Heart right ventricle (tissue), 16 donors: ENCODE measurements around the gene ERAS. TPM values are rescaled to one million over a fixed set of nuclear protein-coding genes. Genes with fewer than 3 reads are reported as not detected.
A peak's percentile ranks its signal among the peaks of the same experiment; 100 is the strongest.

Source experiments
- ATAC-seq, 8 donors: fragments of 200-7000 bp; cut with Tn5 transposase; one replicate each; pipeline ENCODE4 v1.9.1; 2020; ENCODE audit warnings: mild to moderate bottlenecking in 8 of 8, moderate library complexity in 8 of 8, moderate number of reproducible peaks in 1 of 8
- DNase-seq, 2 donors: peaks; one replicate each; pipeline ENCODE4 v3.0.0-alpha.2; 2020
- H3K27ac ChIP-seq, 10 donors: fragments of 200-600 bp; sonication (generic) in 2 of 10; one replicate each; pipeline versions ENCODE4 v1.5.0 to v1.8.0; 2020 to 2022; ENCODE audit warnings: mild to moderate bottlenecking in 3 of 10
- H3K27me3 ChIP-seq, 7 donors: fragments of 200-600 bp; one replicate each; pipeline ENCODE4 v1.8.0; 2021 to 2022; ENCODE audit warnings: mild to moderate bottlenecking in 2 of 7
- H3K36me3 ChIP-seq, 9 donors: fragments of 200-600 bp; sonication (generic) in 1 of 9; one replicate each; pipeline versions ENCODE4 v1.5.0 to v1.8.0; 2020 to 2022; ENCODE audit warnings: mild to moderate bottlenecking in 2 of 9
- H3K4me1 ChIP-seq, 9 donors: fragments of 200-600 bp; sonication (generic) in 1 of 9; one replicate each; pipeline versions ENCODE4 v1.5.0 to v1.8.0; 2020 to 2022; ENCODE audit warnings: mild to moderate bottlenecking in 4 of 9
- H3K4me3 ChIP-seq, 10 donors: fragments of 200-600 bp; sonication (generic) in 2 of 10; one replicate each; pipeline versions ENCODE4 v1.5.0 to v1.8.0; 2020 to 2022; ENCODE audit warnings: mild to moderate bottlenecking in 7 of 10, moderate library complexity in 2 of 10
- H3K9me3 ChIP-seq, 11 donors: fragments of 200-600 bp in 10 of 11; sonication (generic) in 2 of 11; one replicate each; pipeline versions ENCODE4 v1.5.0 to v1.8.0; 2013 to 2022; ENCODE audit warnings: mild to moderate bottlenecking in 2 of 11, control low read depth in 1 of 11, moderate library complexity in 1 of 11
- WGBS, 2 donors: extraction: QIAGEN DNeasy Blood & Tissue Kit; methylation state at CpG; one replicate each; pipeline ENCODE4 v1.1.7; 2013; ENCODE audit warnings: inconsistent platforms in 1 of 2; 5-methylcytosine and 5-hydroxymethylcytosine counted together
- intact Hi-C, 10 donors: fragments of 100-400 bp; cut with DNase I; formaldehyde crosslinking; loops; one replicate each; pipeline versions ENCODE4 v1.11.1 to v1.14.2; 2022
- polyA plus RNA-seq, 2 donors: library from polyadenylated mRNA; stranded (reverse); fragments of 200-250 nt; gene quantifications; one replicate each; pipeline ENCODE4 v1.2.3, GENCODE V29; 2013
- total RNA-seq, 10 donors: library from RNA; stranded (reverse); fragmentation: NEBNext Ultra II Directional in 3 of 10; extraction: Animal tissue kit (Norgen Biotek cat#: 25700) in 3 of 10; gene quantifications; one replicate each; pipeline versions ENCODE4 v1.2.1 to v1.2.4, GENCODE V29; 2021 to 2023
- TF ChIP-seq, protein P1 (sequence below), 9 donors: fragments of 200-600 bp; sonication (generic) in 2 of 9; IDR thresholded peaks; one replicate each; pipeline versions ENCODE4 v1.5.0 to v1.8.0; 2021 to 2022; ENCODE audit warnings: antibody characterized with exemption in 9 of 9, mild to moderate bottlenecking in 5 of 9, moderate library complexity in 1 of 9
- donor health status: Arrhythmogenic right ventricular cardiomyopathy.
- donor health status: ischemic (EF 13 %, LVEDD 7.1; RV severe dilation, severe dysfunction).
- donor health status: healthy with polysubstance abuse.
- donor health status: DM: no; HTN: yes; CAD: no.
- donor health status: DM: no; HTN: no; CAD: no.
- donor health status: ischemic (EF 25% LVEDD 6.9; RV normal size, moderate dysfunction).
- donor health status: ischemic (EF 25% LVEDD 5.7; RV mildly dilated, moderate dysfunction).
- donor health status: healthy.
- donor health status: DM: yes; HTN: yes; CAD: no.
- donor health status: Ischemic cardiomyopathy.
- donor health status: ischemic (EF 35%, LVEDD 5.7; RV mildly dilated, moderate dysfunction).
- donor health status: nonischemic (EF 11% LVEDD 7.7; RV severe dilation, severe dysfunction).
- donor health status: DM: yes; HTN: yes; CAD: no.
- donor health status: PGD.
- donor health status: ischemic (EF 29% LVEDD 5.4; RV normal size, mild dysfunction).
- donor health status: nonischemic (EF 23%, LVEDD 6.1; RV moderate dilation, normal function).

Gene ERAS
- total and polyA plus RNA-seq, 12 donors = 0.04 TPM; not detected in 11

DNA sequence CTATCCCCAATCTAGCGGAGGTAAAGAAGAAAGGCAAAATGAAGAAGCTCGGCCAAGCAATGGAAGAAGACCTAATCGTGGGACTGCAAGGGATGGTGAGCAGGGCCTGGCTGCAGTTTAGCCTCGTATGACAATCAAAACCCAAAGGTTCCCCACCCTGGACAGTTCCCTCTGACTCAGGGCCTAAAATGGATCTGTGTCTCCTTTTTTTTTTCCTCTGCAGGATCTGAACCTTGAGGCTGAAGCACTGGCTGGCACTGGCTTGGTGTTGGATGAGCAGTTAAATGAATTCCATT is 23.5 kb upstream of the ERAS start:
- H3K36me3 ChIP-seq = peaks cover 0 to 34% (median 0%) of the 10 kb centered on the region in 9 donors
- DNase-seq = no peak
- WGBS, 2 donors = 43% methylated on average over 4 of the region's 4 CpGs
- intact Hi-C loops = loop anchor here in 4 of 10 donors (5.0 to 10.0 kb wide), 8 partner anchors 66 to 128 kb away; partner anchors contain the start of genes SUV39H1 (in 3 of the 4), PQBP1 (in 2 of the 4) and TIMM17B (in 2 of the 4)
- TF ChIP-seq, protein P1, sequence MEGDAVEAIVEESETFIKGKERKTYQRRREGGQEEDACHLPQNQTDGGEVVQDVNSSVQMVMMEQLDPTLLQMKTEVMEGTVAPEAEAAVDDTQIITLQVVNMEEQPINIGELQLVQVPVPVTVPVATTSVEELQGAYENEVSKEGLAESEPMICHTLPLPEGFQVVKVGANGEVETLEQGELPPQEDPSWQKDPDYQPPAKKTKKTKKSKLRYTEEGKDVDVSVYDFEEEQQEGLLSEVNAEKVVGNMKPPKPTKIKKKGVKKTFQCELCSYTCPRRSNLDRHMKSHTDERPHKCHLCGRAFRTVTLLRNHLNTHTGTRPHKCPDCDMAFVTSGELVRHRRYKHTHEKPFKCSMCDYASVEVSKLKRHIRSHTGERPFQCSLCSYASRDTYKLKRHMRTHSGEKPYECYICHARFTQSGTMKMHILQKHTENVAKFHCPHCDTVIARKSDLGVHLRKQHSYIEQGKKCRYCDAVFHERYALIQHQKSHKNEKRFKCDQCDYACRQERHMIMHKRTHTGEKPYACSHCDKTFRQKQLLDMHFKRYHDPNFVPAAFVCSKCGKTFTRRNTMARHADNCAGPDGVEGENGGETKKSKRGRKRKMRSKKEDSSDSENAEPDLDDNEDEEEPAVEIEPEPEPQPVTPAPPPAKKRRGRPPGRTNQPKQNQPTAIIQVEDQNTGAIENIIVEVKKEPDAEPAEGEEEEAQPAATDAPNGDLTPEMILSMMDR (IDR thresholded peaks at IDR 0.05) = no peak
- H3K4me3 ChIP-seq = peak overlapping the region in 8 of 10 donors; percentile 38 to 74 (median 64)
- H3K27me3 ChIP-seq = no peaks in the 10 kb centered on the region
- H3K9me3 ChIP-seq = peaks cover 0 to 11% (median 0%) of the 10 kb centered on the region in 11 donors
- H3K27ac ChIP-seq = peak overlapping the region in 9 of 10 donors; percentile 84 to 97 (median 93)
- H3K4me1 ChIP-seq = peaks cover 0 to 16% (median 0%) of the 10 kb centered on the region in 9 donors
- no peak for ATAC-seq

GRCh38 chrX:48806081-48806480 is 20.2 kb upstream of the ERAS start:
- no peak overlapping the region for H3K4me3 ChIP-seq
- intact Hi-C loops = loop anchor here in 3 of 10 donors (10.0 kb wide), 4 partner anchors 71 to 131 kb away; partner anchors contain the start of gene SUV39H1 (in 1 of the 3)
- TF ChIP-seq, protein P1 (IDR thresholded peaks at IDR 0.05) = no peak
- WGBS, 2 donors = 93 to 100% methylated on average over 4 of the region's 4 CpGs
- H3K36me3 ChIP-seq = peaks cover 0 to 65% (median 0%) of the 10 kb centered on the region in 9 donors
- ATAC-seq (no peak), DNase-seq (no peak)
- H3K27ac ChIP-seq = no peak overlapping the region
- H3K27me3 ChIP-seq = no peaks in the 10 kb centered on the region
- peaks cover 0 to 6% (median 0%) of the 10 kb centered on the region in 11 donors for H3K9me3 ChIP-seq
- H3K4me1 ChIP-seq = peaks cover 0 to 8% (median 0%) of the 10 kb centered on the region in 9 donors

DNA sequence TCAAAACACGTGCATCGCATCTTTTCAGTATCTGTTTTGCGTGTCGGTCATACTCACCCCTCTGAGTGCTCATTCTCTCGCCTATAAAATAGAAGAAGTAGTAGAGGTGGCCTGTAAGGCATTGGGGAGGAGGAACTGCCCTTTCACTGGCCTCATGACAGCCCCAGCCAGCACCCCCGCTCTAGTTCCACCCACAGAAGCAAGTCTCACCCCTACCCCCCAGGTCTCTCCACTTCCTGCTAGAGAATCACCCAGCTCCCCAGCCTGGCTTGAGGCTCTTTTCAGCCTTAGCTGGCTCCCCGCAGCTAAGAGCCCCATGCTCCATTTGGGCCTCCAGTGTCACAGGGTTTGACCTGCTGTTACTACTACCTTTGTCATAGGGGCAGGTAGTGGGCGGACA is 12.7 kb upstream of the ERAS start:
- TF ChIP-seq, protein P1 (IDR thresholded peaks at IDR 0.05) = no peak
- no peaks in the 10 kb centered on the region for H3K9me3 ChIP-seq
- DNase-seq (no peak), ATAC-seq (no peak)
- H3K36me3 ChIP-seq = peaks cover 0 to 83% (median 0%) of the 10 kb centered on the region in 9 donors
- intact Hi-C loops = no loop called here
- H3K4me1 ChIP-seq = no peaks in the 10 kb centered on the region
- WGBS, 2 donors = 90 to 98% methylated on average over 8 of the region's 8 CpGs
- H3K27me3 ChIP-seq = no peaks in the 10 kb centered on the region
- no peak overlapping the region for H3K27ac ChIP-seq
- no peak overlapping the region for H3K4me3 ChIP-seq

DNA sequence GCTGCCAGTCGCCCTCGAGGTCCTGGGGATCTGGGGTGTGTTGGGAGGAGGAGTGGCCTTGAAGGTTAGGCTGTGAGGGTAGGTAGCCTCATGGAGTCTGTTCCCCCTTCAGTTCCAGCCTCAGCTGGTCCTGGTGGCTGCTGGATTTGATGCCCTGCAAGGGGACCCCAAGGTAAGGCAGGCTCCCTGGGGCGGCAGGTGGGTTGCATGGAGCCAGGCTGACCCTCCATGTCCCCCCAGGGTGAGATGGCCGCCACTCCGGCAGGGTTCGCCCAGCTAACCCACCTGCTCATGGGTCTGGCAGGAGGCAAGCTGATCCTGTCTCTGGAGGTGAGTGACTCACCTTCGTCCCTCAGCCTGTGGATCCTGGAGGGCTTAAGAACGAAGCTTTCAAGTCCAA is 11.6 kb upstream of the ERAS start:
- H3K36me3 ChIP-seq = peaks cover 0 to 81% (median 0%) of the 10 kb centered on the region in 9 donors
- H3K27ac ChIP-seq = no peak overlapping the region
- 95% methylated on average over 8 of the region's 8 CpGs for WGBS, 2 donors
- no peak overlapping the region for H3K4me3 ChIP-seq
- no peaks in the 10 kb centered on the region for H3K27me3 ChIP-seq
- intact Hi-C loops = no loop called here
- ATAC-seq (no peak), DNase-seq (no peak)
- H3K4me1 ChIP-seq = no peaks in the 10 kb centered on the region
- H3K9me3 ChIP-seq = no peaks in the 10 kb centered on the region
- TF ChIP-seq, protein P1 (IDR thresholded peaks at IDR 0.05) = no peak
